ENCODE data around the gene LRRTM1.

Gene LRRTM1, protein sequence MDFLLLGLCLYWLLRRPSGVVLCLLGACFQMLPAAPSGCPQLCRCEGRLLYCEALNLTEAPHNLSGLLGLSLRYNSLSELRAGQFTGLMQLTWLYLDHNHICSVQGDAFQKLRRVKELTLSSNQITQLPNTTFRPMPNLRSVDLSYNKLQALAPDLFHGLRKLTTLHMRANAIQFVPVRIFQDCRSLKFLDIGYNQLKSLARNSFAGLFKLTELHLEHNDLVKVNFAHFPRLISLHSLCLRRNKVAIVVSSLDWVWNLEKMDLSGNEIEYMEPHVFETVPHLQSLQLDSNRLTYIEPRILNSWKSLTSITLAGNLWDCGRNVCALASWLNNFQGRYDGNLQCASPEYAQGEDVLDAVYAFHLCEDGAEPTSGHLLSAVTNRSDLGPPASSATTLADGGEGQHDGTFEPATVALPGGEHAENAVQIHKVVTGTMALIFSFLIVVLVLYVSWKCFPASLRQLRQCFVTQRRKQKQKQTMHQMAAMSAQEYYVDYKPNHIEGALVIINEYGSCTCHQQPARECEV

DNA sequence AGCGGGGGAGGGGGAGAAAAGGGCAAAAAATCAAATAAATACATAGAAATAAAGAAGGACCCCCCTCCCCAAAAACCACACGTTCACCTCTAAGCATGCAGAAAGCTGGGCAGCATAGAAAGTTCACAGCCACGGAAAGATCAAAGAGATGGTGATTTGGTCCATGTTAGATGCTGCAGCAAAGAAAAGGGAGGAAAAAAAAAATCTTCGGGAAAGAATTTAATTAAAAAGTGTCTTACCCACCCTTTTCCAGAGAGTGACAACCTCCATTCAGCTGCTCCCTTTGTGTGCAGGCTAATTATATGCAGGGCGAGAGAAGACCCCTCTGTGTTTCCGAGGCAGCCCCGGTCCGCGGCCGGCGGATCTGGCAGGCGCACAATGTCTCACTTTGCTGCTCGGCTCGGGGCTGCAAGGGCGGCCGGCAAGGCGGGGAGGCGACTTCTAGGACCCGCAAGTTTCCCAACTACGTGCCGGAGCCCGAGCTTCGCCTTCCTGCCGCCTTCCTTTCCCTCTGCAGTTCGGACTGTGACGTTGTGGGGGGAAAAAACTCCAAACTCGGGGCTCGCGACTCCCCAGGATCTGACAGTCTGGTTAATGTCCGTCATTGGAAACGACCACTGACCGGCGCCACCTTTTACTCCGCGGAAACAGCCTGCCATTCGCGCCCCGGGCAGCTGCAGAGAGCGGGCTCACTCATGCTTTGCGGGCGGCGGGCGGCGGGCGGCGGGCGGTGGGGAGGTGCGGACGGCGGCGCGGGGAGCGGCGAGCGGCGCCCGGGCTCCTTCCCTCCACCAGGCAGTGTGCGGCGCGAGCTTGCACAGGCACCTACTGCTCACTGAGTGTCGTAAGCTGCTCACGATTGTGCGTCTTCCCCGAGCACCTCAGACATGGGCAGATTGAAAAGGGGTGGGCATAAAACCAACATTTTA is at the start of gene LRRTM1:
TSS of gene LRRTM1 (minus strand) at position 844 of the 929 bp plus-strand sequence. CDS start 933 bp downstream, outside the sequence.
- no peak for DNase-seq

DNA sequence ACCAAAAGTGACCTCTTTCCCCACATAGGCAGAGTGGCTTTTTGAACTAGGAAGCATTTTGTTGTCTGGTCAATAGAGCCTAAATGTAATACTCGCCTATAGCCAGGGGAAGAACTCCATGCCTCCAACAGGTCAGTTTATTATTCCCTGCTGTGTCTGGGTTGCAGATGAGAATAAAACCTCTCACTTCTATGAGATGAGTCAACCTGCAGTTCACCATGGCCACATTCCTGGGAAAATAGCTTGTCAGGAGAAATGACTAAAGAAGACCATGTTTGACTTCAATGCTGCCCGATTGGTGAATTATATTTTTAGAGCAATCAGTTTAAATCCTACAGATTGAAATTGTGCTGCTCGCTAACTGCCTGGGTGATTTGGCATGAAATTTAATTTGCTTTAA is 46.7 kb upstream of the LRRTM1 start:
- no peak for DNase-seq

DNA sequence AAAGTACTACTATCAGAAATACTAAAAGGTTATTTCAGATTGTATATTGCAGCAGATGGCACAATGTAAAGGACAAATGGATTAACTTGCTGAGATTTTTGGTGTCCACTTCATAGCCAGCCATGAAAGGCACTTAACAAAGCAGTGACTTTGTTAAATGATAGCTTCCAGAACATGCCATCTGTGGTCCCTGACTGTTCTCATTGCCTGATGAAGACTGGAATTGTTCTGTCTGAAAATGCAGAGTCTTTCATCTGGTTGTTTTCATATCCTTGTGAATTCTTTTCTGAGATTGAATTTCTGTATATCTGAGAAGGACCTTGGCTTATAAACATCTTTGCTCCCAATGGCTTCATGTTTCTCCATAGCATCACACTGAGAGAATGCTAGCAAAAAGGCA is 44.4 kb upstream of the LRRTM1 start:
- no peak for DNase-seq

DNA sequence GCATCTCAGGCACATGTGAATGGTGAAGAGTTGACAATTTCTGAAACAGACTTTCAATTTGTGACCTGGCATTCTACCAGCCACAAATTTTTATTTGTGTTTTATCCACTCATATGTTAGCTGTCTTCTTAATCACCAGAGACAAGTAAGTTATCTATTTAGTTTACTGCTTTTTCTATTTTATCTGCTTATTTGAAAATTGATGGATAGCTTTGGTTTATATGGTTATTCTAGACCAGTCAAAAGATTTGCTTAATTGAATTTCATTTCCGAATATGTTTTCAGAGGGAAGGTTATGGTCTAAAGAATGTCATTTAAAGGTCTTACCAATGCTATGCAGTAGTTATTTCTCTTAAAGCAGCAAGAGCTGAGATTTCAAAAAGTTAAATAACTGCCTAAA is 43.5 kb upstream of the LRRTM1 start:
- DNase-seq, result no peak

DNA sequence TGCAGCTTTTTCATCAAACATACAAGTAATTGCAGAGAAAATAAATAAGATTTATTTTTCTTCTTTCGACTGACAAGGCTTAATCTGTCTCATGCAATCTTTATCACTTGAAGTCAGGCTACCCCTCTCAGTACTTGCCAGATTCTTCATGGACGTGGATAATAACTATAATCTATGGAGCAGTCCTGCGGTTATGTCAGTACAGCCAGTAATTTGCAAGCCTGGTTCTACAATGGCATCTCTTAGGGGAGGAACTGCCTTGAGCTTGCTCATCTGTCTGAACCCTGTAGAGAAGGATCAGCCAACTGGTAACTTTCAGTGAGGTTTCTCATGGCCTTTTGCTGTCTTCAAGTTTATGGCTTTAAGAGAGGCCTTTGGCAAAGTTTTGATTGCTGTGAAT is 35.5 kb upstream of the LRRTM1 start:
- no peak for DNase-seq

DNA sequence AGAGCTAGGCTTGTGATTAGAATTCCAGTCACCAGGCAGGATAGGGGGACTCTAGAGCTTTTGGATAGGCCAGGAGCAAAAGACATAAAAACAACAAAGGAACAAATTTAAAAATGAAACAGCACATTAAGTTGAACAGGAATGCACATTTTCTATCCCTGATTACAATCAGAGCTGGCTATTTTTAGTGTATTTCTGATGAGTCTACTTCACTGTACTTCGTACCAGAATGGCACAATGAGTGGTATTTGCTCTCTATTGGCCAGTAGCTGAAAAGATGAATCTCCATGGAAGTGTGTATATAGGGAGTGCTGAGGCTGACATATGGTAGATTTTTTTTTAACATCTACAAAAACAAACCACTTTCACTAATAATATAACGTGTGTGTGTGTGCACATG is 34.2 kb upstream of the LRRTM1 start:
- no peak for DNase-seq

DNA sequence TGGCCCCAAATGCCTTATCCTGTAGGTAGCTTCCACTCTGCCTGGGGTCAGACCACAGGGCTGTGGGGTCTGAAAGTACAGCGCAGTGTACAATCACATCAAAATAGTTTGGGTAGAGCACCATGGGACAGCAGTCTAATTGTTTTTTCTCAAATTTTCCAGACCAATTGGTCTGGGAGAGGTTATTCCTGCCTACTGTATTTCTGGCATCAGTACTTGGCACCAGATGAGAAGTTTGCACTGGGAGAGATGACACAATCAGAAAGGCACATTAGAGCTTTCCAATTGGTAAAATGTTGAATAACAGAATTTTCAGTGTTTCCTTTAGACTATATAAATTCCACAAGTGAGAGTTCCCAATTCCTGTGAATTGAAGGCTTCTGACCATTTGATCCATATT is 30.9 kb upstream of the LRRTM1 start:
- no peak for DNase-seq

DNA sequence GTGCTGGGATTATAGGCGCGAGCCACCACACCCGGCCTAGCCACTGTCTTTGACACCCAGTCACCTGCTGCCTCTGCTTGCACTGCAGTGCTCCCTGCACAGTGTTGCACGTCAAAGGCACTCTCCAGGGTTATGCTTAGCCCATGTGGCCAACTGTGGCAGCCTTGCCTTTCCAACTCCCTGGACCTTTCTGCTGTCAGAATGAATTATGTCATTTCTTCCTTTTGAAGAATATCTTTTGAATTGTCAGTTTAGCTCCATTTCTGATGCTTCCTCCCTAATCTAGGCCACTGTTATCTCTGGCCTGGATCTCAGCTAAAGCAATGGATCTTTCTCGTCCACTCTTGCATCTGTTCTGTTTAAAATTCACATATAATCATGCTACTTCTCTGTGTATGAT is 29.3 kb upstream of the LRRTM1 start:
- DNase-seq, result no peak

DNA sequence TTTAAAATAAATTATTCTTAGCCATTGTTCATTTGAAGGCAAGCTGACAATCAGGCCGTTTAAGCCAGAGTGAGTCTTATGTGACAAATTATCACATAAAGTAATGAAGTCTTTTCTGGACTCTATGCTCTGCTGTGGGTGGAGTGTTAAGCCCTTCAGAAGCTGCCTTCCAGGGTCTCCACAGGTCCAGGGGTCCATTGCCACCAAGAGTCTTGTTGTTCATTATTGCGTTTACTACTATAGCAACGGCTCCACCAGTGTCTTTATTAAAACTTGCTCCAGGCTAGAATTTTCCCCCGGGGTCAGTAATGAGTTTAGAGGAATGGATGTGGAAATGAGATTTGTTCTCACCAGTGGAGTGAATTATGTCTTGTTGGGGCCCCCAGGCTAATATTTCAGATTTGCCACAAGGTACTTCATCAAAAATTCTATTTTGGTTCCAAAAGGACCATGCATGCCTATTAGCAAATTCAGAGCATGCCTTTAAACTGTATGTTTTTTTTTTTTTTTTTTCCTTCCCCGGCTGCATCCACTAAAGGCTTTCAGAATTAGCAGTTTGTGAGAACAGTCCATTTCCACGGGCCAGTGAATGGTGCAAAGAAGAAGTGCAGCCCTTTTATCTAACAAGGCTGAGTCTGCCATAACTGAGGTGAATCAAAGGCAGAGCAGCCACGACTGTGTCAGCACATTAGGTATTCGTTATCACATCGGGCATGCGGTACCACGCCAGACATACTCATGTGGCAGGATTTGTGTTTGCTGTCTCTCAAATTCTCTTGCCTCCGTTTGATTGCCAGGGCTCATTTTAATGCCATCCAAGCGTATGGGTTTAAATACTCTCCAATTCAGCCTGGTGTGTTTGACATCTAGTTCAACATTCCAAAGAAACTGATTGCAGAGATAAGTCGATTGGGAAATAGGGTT is 26.2 kb upstream of the LRRTM1 start:
- DNase-seq, result no peak

DNA sequence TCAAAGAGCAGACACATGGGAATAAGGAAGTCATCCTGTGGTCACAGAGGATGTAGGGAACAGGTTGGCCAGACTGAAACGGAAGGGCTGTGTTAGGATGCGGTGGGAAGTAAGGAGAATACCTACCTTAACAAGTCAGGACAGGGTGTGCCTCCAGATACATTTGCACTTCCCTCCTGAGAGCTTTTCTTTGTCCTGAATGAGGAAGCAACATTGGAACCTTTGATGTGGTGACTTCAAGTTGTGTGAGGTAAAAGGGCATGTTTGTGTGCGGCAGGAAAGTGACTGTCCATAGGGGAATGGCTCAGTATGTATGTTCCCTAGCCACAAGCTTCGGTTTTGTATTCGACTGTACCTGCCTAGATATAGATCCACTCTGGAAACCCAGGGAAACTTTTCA is 24.9 kb upstream of the LRRTM1 start:
- DNase-seq, result no peak

DNA sequence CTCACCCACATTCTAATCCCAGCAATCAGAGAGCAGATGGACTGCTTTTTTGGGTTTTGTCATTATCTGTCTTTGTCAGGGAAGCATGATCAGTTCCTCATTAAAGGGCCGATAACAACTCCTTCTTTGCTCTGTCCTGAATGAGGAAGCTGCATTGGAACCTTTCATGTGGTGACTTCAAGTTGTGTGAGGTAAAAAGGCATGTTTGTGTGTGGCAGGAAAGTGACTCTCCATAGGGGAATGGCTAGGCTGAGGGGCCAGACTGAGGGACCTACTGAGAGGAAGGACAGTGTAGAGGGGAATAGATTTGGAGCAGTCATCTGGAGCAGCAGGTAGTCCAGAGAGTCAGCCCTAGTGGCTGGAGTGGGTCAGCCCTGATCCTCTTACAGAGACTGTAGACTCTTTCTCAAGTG is 23.6 kb upstream of the LRRTM1 start:
- DNase-seq, result no peak

DNA sequence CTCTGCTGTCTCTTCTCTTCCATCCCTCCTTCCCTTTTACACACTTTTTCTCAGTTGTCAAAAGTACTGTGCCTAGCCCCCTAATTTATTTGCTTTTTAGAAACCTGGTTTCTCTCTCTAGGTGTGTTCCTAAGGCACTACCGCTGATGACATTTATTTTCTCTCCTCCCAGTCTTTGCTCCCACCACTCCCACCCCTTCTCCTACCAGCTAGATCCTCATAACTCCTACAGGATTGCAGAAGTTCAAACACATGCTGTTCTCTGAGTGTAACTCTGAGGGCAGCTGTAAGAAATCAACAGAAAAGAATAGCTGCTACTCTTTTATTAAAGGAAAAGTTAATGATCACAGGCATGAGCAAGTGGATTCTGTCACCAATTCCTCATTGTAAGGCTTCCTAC is 22.3 kb upstream of the LRRTM1 start:
- no peak for DNase-seq

DNA sequence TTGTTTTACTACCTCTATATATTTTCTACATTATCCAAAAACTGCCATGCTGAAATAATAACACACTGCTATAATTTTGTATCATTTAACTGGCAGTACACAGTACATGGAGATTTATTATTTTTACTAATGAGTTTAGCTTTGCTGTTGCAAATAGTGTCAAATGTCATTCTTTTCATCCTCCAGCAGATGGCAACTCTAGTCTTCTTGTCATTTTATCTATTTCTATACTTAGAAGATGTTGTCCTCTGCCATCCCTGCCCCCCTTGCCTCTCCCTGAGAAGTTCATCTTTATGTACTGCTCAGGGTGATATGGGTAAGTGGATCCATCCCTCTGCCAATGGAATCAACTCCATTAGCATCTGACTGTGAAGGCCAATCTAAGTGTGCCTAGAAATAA is 21.7 kb upstream of the LRRTM1 start:
- no peak for DNase-seq

DNA sequence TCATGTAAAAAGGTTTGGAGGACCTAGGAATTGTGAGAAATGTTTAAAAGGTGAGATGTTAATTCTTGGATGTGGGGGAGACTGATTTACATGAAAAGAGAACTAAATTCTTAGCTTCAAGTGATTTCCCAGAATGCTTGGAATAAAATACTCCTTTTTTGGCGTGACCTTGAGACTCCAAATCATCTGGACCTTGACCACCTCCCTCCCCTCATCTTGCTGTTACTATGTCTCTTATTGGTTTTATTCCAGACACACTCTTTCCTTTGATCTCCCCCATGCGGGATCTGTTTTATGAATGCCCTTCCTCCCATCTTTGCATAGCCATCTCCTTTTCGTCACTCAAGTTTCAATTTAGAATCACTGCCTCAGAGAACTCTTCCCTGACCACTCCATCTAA is 20.0 kb upstream of the LRRTM1 start:
- DNase-seq, result no peak

DNA sequence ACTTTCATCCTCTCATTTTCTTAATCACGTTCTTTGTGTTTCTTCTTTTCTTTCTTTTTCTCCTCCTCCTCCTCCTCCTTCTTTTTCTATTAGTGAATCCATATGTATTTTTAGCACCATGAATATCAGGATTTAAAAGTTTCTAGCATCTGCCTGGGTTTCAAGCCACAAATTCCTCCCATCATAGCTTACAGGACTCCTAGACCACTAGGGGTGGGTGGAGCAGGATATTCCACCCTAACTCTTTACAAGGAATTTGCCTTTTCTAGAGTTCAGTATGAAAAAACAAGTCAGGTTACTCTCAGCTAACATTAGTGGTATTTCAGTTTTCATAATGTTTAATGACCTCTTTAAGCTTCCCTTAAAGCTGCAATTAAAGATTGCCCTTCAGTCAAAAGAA is 19.1 kb upstream of the LRRTM1 start:
- no peak for DNase-seq

DNA sequence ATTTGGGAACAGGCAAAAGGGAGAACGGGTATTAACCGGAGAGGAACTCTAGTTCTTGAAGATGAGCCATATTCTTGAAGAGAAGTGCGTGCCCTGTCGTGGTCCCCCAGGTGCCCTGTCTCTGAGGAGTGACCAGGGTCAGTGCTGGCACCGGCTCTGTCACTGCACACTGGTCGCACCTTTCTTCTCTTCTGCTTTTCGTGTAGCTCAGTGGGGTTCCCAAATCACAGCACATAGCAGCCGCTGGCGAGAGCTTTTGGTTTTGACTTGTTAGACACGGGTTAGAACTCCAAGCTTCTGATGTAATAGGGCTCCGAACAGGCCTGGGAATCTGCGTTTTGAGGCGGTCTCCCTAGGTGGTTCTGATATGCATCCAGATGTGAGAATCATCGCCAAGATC is 18.4 kb upstream of the LRRTM1 start:
- DNase-seq, result no peak

DNA sequence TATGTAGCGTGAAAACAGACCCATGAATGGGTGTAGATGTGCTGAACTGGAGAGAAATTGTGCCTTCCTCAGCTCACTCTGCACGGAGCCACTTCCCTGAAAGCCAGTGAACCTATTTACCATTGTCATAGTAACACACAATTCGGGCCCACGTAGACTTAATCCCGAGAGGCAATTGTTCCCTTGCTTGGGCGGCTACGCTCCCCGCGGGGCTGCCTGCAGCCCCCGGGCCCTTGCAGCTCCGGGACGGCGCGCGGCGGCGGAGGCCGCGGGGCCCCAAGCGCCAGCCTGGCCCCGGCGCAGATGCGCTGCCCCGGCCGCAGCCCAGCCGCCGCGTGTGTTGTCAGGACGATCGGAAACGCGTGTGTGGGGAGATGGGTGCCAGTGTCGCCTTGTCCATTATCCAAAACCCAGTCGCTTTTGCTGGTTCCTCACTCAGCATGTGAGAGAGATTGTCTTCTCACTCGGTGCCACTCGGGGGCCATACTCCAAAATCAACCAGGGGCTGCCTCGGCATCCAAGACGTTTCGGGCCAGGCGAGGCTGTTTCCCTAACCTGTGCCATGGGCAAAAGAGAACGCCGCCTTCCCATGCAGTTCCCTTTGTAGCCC is 17.9 kb upstream of the LRRTM1 start:
- no peak for DNase-seq

DNA sequence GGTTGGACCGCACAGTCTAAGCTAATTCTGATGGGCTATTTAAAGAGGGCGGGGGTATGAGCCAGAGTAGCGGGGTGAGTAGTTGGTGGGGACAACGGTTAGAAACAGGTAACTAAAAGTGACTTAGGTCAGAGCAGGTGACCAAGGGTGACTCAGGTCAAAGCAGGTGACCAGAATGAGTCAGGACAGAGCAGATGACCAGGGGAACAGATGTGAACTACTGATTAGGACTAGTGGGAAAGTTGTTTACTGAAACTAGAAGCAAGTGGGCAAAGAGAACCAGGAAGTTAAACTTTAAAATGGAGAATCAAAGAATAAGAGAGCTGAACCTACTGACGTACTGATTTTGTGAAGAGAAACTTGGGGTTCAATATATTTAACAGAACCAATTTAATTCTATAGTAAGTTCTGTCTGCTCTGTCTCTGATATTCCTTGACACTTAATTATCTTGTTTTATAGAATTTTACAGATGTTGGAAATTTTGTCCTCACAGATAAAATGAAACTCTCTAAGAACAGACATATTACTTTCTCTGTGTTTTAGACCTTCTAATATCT is 7.8 kb upstream of the LRRTM1 start:
- DNase-seq, result no peak

DNA sequence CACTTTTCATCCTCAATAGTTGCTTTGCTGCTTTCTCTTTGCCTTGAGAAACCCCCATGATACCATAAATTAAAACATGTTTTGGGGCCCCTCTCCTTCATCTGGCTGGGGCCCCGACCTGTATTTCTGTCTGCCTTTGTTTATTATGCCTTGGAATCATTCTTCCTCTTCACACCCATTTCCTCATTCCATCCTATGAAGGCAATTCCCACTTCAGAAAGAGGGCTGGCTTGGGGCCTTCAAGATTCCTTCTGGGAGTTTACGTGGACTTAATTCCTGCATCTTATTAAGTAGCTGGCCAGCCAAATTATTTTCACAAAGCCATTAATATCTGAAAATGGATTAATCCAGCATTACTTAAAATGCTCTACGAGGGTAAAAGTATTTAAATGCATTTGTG is 6.8 kb upstream of the LRRTM1 start:
- DNase-seq, result no peak

DNA sequence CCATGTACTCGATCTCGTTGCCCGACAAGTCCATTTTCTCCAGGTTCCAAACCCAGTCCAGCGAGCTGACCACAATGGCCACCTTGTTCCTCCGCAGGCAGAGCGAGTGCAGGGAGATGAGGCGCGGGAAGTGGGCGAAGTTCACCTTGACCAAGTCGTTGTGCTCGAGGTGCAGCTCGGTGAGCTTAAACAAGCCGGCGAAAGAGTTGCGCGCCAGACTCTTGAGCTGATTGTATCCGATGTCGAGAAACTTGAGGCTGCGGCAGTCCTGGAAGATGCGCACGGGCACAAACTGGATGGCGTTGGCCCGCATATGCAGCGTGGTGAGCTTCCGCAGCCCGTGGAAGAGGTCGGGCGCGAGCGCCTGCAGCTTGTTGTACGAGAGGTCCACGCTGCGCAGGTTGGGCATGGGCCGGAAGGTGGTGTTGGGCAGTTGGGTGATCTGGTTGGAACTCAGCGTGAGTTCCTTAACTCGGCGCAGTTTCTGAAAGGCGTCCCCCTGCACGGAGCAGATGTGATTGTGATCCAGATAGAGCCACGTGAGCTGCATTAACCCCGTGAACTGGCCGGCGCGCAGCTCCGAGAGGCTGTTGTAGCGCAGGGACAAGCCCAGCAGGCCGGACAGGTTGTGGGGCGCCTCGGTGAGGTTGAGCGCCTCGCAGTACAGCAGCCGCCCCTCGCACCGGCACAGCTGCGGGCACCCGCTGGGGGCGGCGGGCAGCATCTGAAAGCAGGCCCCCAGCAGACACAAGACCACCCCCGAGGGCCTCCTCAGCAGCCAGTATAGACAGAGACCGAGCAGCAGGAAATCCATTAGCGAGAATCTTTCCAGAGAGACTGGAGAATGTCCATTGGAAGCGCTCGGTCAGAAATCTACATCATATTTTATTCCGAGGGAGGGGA is 1.3 kb downstream of the LRRTM1 start:
- DNase-seq, result no peak
